CD4-positive, alpha-beta T cell (primary cell): Measurements from ENCODE around the gene CLEC4M. TPM values are rescaled to one million over a fixed set of nuclear protein-coding genes. Genes with fewer than 3 reads are reported as not detected.

ENCODE experiments used
- ATAC-seq: fragments of 200-7000 bp; cut with Tn5 transposase; one replicate; pipeline ENCODE4 v1.10.0; 2022; ENCODE audit warnings: mild to moderate bottlenecking; ENCODE audit not compliant: poor library complexity
- CTCF ChIA-PET: fragments of 350-600 bp; sonication (Branson Sonifier 250); formaldehyde crosslinking; loops from one replicate; lab custom pipeline; 2021; ENCODE audit warnings: antibody characterized with exemption, inconsistent platforms; lab: Charles Lee
- POLR2A ChIA-PET: fragments of 350-600 bp; sonication (Branson Sonifier 250); formaldehyde crosslinking; loops from one replicate; lab custom pipeline; 2021; ENCODE audit warnings: antibody characterized with exemption, inconsistent platforms; lab: Charles Lee
- DNase-seq, 14 experiments: peaks; one replicate each; pipeline ENCODE4 v3.0.0-alpha.2; 2013 to 2020; ENCODE audit warnings: mixed read lengths in 2 of 14
- H3K27ac ChIP-seq, 2 donors: one replicate each; pipeline versions ENCODE4 v1.5.1 to v1.7.0; 2013; ENCODE audit warnings: low read length in 2 of 2, low read depth in 1 of 2, mild to moderate bottlenecking in 1 of 2
- H3K27me3 ChIP-seq, 2 experiments: 1 replicate in 1 of 2; 2 replicates in 1 of 2; pipeline versions ENCODE4 v1.6.1 to v1.7.0; 2013; ENCODE audit warnings: low read length in 2 of 2, control low read depth in 1 of 2, mild to moderate bottlenecking in 1 of 2, moderate library complexity in 1 of 2; ENCODE audit not compliant: insufficient read depth in 2 of 2, control insufficient read depth in 1 of 2
- H3K36me3 ChIP-seq: one replicate; pipeline ENCODE4 v1.6.1; 2013; ENCODE audit warnings: low read length, control low read depth; ENCODE audit not compliant: insufficient read depth
- H3K4me1 ChIP-seq: one replicate; pipeline ENCODE4 v1.6.1; 2013; ENCODE audit warnings: low read length, control low read depth; ENCODE audit not compliant: insufficient read depth
- H3K4me3 ChIP-seq: one replicate; pipeline ENCODE4 v1.5.1; 2013; ENCODE audit warnings: mild to moderate bottlenecking, low read length, moderate library complexity
- H3K9me3 ChIP-seq, 2 experiments: 1 replicate in 1 of 2; 2 replicates in 1 of 2; pipeline versions ENCODE4 v1.6.1 to v1.7.0; 2013; ENCODE audit warnings: low read length in 2 of 2, mild to moderate bottlenecking in 2 of 2, control low read depth in 1 of 2, moderate library complexity in 1 of 2; ENCODE audit not compliant: control insufficient read depth in 1 of 2, insufficient read depth in 1 of 2
- H3K27ac Mint-ChIP-seq: one replicate; pipeline ENCODE4 v1.8.0; 2020; ENCODE audit warnings: mixed read lengths
- H3K27me3 Mint-ChIP-seq: one replicate; pipeline ENCODE4 v1.8.0; 2021; ENCODE audit warnings: mixed read lengths
- H3K36me3 Mint-ChIP-seq: one replicate; pipeline ENCODE4 v1.8.0; 2021; ENCODE audit warnings: low read depth, mixed read lengths
- H3K4me1 Mint-ChIP-seq: one replicate; pipeline ENCODE4 v1.8.0; 2021; ENCODE audit warnings: low read depth, mixed read lengths
- H3K4me3 Mint-ChIP-seq: one replicate; pipeline ENCODE4 v1.8.0; 2020; ENCODE audit warnings: mild to moderate bottlenecking, mixed read lengths
- H3K9me3 Mint-ChIP-seq: one replicate; pipeline ENCODE4 v1.8.0; 2020; ENCODE audit warnings: mixed read lengths
- CTCF ChIP-seq: fragments of 200-600 bp; IDR thresholded peaks from one replicate; pipeline ENCODE4 v1.8.0; 2022; ENCODE audit warnings: antibody characterized with exemption, mild to moderate bottlenecking
- intact Hi-C, 2 experiments: fragments of 100-400 bp; cut with DNase I in 1 of 2; cut with micrococcal nuclease in 1 of 2; formaldehyde crosslinking; loops; one replicate each; pipeline versions ENCODE4 v1.15.1 to v1.9.0; 2023 to 2025; cut with DNase I, micrococcal nuclease
- total RNA-seq, 174 experiments: library from RNA in 2 of 174; stranded (reverse) in 2 of 174; gene quantifications; one replicate each; pipeline ENCODE4 v1.2.3 and lab custom pipeline; 2021 to 2026

The CLEC4M gene
- total RNA-seq, 2 experiments from 2014 or later: not detected

GRCh38 chr19:7781157-7781556 is 18.1 kb downstream of the CLEC4M start:
- CTCF ChIA-PET: no interaction called here
- Histone ChIP-seq H3K4me3 (no peak overlapping the region), H3K27me3 (peaks cover 0 to 11% of the 10 kb centered on the region in 2 experiments), H3K9me3 (peaks cover 0 to 19% of the 10 kb centered on the region in 2 experiments), H3K27ac (no peak overlapping the region), H3K4me1 (no peaks in the 10 kb centered on the region), H3K36me3 (no peaks in the 10 kb centered on the region)
- TF ChIP-seq CTCF: no peak
- Mint-ChIP-seq H3K27me3 (peaks cover 30% of the 10 kb centered on the region), H3K36me3 (no peaks in the 10 kb centered on the region), H3K4me3 (no peak overlapping the region), H3K9me3 (no peaks in the 10 kb centered on the region), H3K4me1 (no peaks in the 10 kb centered on the region), H3K27ac (no peak overlapping the region)
- ATAC-seq (no peak), DNase-seq (no peak)
- intact Hi-C loops: no loop called here
- POLR2A ChIA-PET: no interaction called here

GRCh38 chr19:7783991-7784423 is 21.0 kb downstream of the CLEC4M start:
- H3K4me1 ChIP-seq: peaks cover 12% of the 10 kb centered on the region
- peaks cover 0 to 30% of the 10 kb centered on the region in 2 experiments for H3K9me3 ChIP-seq
- H3K4me1 Mint-ChIP-seq: no peaks in the 10 kb centered on the region
- H3K27ac ChIP-seq: no peak overlapping the region
- no peaks in the 10 kb centered on the region for H3K36me3 ChIP-seq
- ChIA-PET CTCF (interaction anchor here (1.0 to 1.8 kb wide), 2 partner anchors 103 to 215 kb away, joined by 3 to 5 read pairs; partner anchors contain the start of gene TRAPPC5), POLR2A (no interaction called here)
- intact Hi-C loops: no loop called here
- peaks cover 42% of the 10 kb centered on the region for H3K27me3 Mint-ChIP-seq
- TF ChIP-seq CTCF: no peak
- H3K27ac Mint-ChIP-seq: no peak overlapping the region
- no peak for ATAC-seq
- no peaks in the 10 kb centered on the region for H3K9me3 Mint-ChIP-seq
- peaks cover 18 to 30% of the 10 kb centered on the region in 2 experiments for H3K27me3 ChIP-seq
- DNase-seq: peak in 2 of 14 experiments; percentile 46 to 52
- H3K36me3 Mint-ChIP-seq: no peaks in the 10 kb centered on the region
- no peak overlapping the region for H3K4me3 ChIP-seq
- H3K4me3 Mint-ChIP-seq: no peak overlapping the region

- Histone ChIP-seq H3K4me3 (no peak overlapping the region), H3K4me1 (peaks cover 20% of the 10 kb centered on the region), H3K9me3 (peaks cover 0 to 31% of the 10 kb centered on the region in 2 experiments), H3K27ac (no peak overlapping the region), H3K36me3 (no peaks in the 10 kb centered on the region), H3K27me3 (peaks cover 26 to 37% of the 10 kb centered on the region in 2 experiments)
- peaks cover 5% of the 10 kb centered on the region for H3K4me1 Mint-ChIP-seq
- intact Hi-C loops: no loop called here
- H3K9me3 Mint-ChIP-seq: no peaks in the 10 kb centered on the region
- POLR2A ChIA-PET: no interaction called here
- H3K36me3 Mint-ChIP-seq: no peaks in the 10 kb centered on the region
- CTCF ChIA-PET: no interaction called here
- peaks cover 51% of the 10 kb centered on the region for H3K27me3 Mint-ChIP-seq
- no peak for DNase-seq
- ATAC-seq: no peak
- no peak overlapping the region for H3K4me3 Mint-ChIP-seq
- TF ChIP-seq CTCF: no peak
- H3K27ac Mint-ChIP-seq: no peak overlapping the region
Measured at GRCh38 chr19:7784856-7785255, 21.8 kb downstream of the CLEC4M start.
